DND-41 (cell line): Measurements from ENCODE around the gene GPR108.
A peak's percentile ranks its signal among the peaks of the same experiment; 100 is the strongest.

Experiments used
- ATAC-seq: fragments of 200-7000 bp; cut with Tn5 transposase; 3 replicates; pipeline ENCODE4 v1.9.1; 2021; ENCODE audit warnings: low read depth; ENCODE audit not compliant: insufficient read depth
- DNase-seq: peaks from one replicate; pipeline ENCODE4 v3.0.0-alpha.2; 2020
- H2AFZ ChIP-seq: 2 replicates; pipeline ENCODE4 v1.6.0; 2012; ENCODE audit warnings: low read depth, low read length
- H3K27ac ChIP-seq: 2 replicates; pipeline ENCODE4 v1.5.1; 2012; ENCODE audit warnings: low read length, inconsistent platforms
- H3K27me3 ChIP-seq: fragments of 200-600 bp; sonication (generic); 2 replicates; pipeline ENCODE4 v1.6.0; 2012; ENCODE audit warnings: low read length, mild to moderate bottlenecking, inconsistent platforms; ENCODE audit not compliant: insufficient read depth, poor library complexity
- H3K36me3 ChIP-seq: 2 replicates; pipeline ENCODE4 v1.5.1; 2012; ENCODE audit warnings: low read length, inconsistent platforms; ENCODE audit not compliant: insufficient read depth
- H3K4me1 ChIP-seq: 2 replicates; pipeline ENCODE4 v1.5.1; 2012; ENCODE audit warnings: mild to moderate bottlenecking, low read length; ENCODE audit not compliant: insufficient read depth
- H3K4me2 ChIP-seq: 2 replicates; pipeline ENCODE4 v1.6.0; 2012; ENCODE audit warnings: mild to moderate bottlenecking, moderate library complexity, low read length, inconsistent platforms; ENCODE audit not compliant: insufficient read depth
- H3K4me3 ChIP-seq, 2 experiments: fragments of 200-600 bp in 1 of 2; shearing (Covaris generic) in 1 of 2; 2 replicates each; pipeline ENCODE4 v1.5.1; 2012 to 2016; ENCODE audit warnings: inconsistent platforms in 2 of 2, low read length in 2 of 2, mild to moderate bottlenecking in 2 of 2, low read depth in 1 of 2, moderate library complexity in 1 of 2
- H3K79me2 ChIP-seq: 2 replicates; pipeline ENCODE4 v1.6.0; 2012; ENCODE audit warnings: low read length, inconsistent platforms; ENCODE audit not compliant: insufficient read depth
- H3K9ac ChIP-seq: 2 replicates; pipeline ENCODE4 v1.6.0; 2012; ENCODE audit warnings: low read depth, mild to moderate bottlenecking, inconsistent platforms, low read length, moderate library complexity
- H3K9me3 ChIP-seq: 2 replicates; pipeline ENCODE4 v1.5.1; 2012; ENCODE audit warnings: low read length, moderate library complexity, mild to moderate bottlenecking, inconsistent platforms; ENCODE audit not compliant: insufficient read depth, severe bottlenecking
- H4K20me1 ChIP-seq: 2 replicates; pipeline ENCODE4 v1.6.0; 2012; ENCODE audit warnings: low read length; ENCODE audit not compliant: insufficient read depth
- CTCF ChIP-seq: IDR thresholded peaks from 2 replicates; pipeline ENCODE4 v1.5.1; 2012; ENCODE audit warnings: borderline replicate concordance, low read length, moderate library complexity, mild to moderate bottlenecking; ENCODE audit not compliant: poor library complexity, severe bottlenecking; ENCODE audit errors: extremely low read depth
- EZH2 ChIP-seq: IDR thresholded peaks from 3 replicates; pipeline ENCODE4 v1.6.1; 2012; ENCODE audit warnings: borderline replicate concordance, low read depth, mild to moderate bottlenecking, moderate library complexity, low read length, inconsistent platforms; ENCODE audit not compliant: severe bottlenecking

GPR108 gene

GRCh38 chr19:6760606-6761005 is 23.2 kb upstream of the GPR108 start:
- H3K9ac ChIP-seq: no peak overlapping the region
- no peak overlapping the region for H3K27ac ChIP-seq
- H3K36me3 ChIP-seq: no peaks in the 10 kb centered on the region
- H3K27me3 ChIP-seq: no peaks in the 10 kb centered on the region
- no peaks in the 10 kb centered on the region for H3K9me3 ChIP-seq
- ATAC-seq (no peak), DNase-seq (no peak)
- no peak overlapping the region for H3K4me3 ChIP-seq
- no peaks in the 10 kb centered on the region for H3K4me1 ChIP-seq
- no peak overlapping the region for H3K4me2 ChIP-seq
- peak overlapping the region; percentile 33; the same call in 1 of the 2 replicates for H2AFZ ChIP-seq
- no peaks in the 10 kb centered on the region for H4K20me1 ChIP-seq
- TF ChIP-seq CTCF (no peak), EZH2 (no peak)
- no peaks in the 10 kb centered on the region for H3K79me2 ChIP-seq

GRCh38 chr19:6754653-6755463 is 17.5 kb upstream of the GPR108 start:
- Histone ChIP-seq H3K4me1 (peaks cover 16% of the 10 kb centered on the region), H3K79me2 (no peaks in the 10 kb centered on the region), H3K4me3 (no peak overlapping the region), H3K27ac (no peak overlapping the region), H3K27me3 (no peaks in the 10 kb centered on the region), H3K36me3 (peaks cover 12% of the 10 kb centered on the region), H2AFZ (no peak overlapping the region), H3K4me2 (no peak overlapping the region), H4K20me1 (no peaks in the 10 kb centered on the region), H3K9ac (no peak overlapping the region), H3K9me3 (no peaks in the 10 kb centered on the region)
- no peak for TF ChIP-seq CTCF
- TF ChIP-seq EZH2: no peak
- DNase-seq (no peak), ATAC-seq (no peak)

GRCh38 chr19:6754136-6754535 is 16.8 kb upstream of the GPR108 start:
- no peak overlapping the region for H3K27ac ChIP-seq
- H3K4me3 ChIP-seq: peak overlapping the region in 1 of 2 experiments; percentile 60; a peak in 2 of 4 replicates
- H3K36me3 ChIP-seq: peaks cover 12% of the 10 kb centered on the region
- no peaks in the 10 kb centered on the region for H3K9me3 ChIP-seq
- H2AFZ ChIP-seq: no peak overlapping the region
- H3K4me2 ChIP-seq: peak overlapping the region; percentile 89
- no peak for DNase-seq
- no peaks in the 10 kb centered on the region for H3K27me3 ChIP-seq
- TF ChIP-seq EZH2: no peak
- no peaks in the 10 kb centered on the region for H3K79me2 ChIP-seq
- H3K9ac ChIP-seq: peak overlapping the region; percentile 17; the same call in 1 of the 2 replicates
- no peaks in the 10 kb centered on the region for H4K20me1 ChIP-seq
- peaks cover 16% of the 10 kb centered on the region for H3K4me1 ChIP-seq
- ATAC-seq: no peak

GRCh38 chr19:6753178-6754031 is 16.0 kb upstream of the GPR108 start:
- H4K20me1 ChIP-seq: no peaks in the 10 kb centered on the region
- H3K27me3 ChIP-seq: no peaks in the 10 kb centered on the region
- TF ChIP-seq EZH2 (no peak), CTCF (peak; percentile 58)
- peak overlapping the region; percentile 88 for H2AFZ ChIP-seq
- H3K27ac ChIP-seq: peak overlapping the region; percentile 69
- H3K4me2 ChIP-seq: peak overlapping the region; percentile 89
- peak overlapping the region; percentile 49 for H3K9ac ChIP-seq
- H3K79me2 ChIP-seq: no peaks in the 10 kb centered on the region
- H3K4me1 ChIP-seq: peaks cover 16% of the 10 kb centered on the region
- peak; percentile 89 for DNase-seq
- peak overlapping the region in 1 of 2 experiments; percentile 60; a peak in 3 of 4 replicates for H3K4me3 ChIP-seq
- H3K9me3 ChIP-seq: no peaks in the 10 kb centered on the region
- ATAC-seq: peak; percentile 90
- H3K36me3 ChIP-seq: peaks cover 12% of the 10 kb centered on the region
